Left renal pelvis (tissue), 4 donors: ENCODE data around the gene HSPA8. TPM values are rescaled to one million over a fixed set of nuclear protein-coding genes. Genes with fewer than 3 reads are reported as not detected.
A peak's percentile ranks its signal among the peaks of the same experiment; 100 is the strongest.
"Not testable (repeated sequence)": the region's sequence is repeated elsewhere in the genome, so short reads cannot be mapped to it uniquely, and the experiment has no call there.

Source experiments
- DNase-seq, 4 donors: peaks; one replicate each; pipeline ENCODE4 v3.0.0-alpha.2; 2013; ENCODE audit warnings: low read depth in 4 of 4, low spot score in 3 of 4
- polyA plus RNA-seq, 4 donors: library from polyadenylated mRNA; unstranded; fragments of 120-200 nt; gene quantifications; one replicate each; pipeline ENCODE4 v1.2.1, GENCODE V29; 2013; ENCODE audit not compliant: insufficient read length in 4 of 4

The HSPA8 gene
- polyA plus RNA-seq: 1,000 to 10,000 TPM in 3 of 4 donors, 100 to 1,000 TPM in 1; 843 to 1,456 (median 1,313) TPM

DNA sequence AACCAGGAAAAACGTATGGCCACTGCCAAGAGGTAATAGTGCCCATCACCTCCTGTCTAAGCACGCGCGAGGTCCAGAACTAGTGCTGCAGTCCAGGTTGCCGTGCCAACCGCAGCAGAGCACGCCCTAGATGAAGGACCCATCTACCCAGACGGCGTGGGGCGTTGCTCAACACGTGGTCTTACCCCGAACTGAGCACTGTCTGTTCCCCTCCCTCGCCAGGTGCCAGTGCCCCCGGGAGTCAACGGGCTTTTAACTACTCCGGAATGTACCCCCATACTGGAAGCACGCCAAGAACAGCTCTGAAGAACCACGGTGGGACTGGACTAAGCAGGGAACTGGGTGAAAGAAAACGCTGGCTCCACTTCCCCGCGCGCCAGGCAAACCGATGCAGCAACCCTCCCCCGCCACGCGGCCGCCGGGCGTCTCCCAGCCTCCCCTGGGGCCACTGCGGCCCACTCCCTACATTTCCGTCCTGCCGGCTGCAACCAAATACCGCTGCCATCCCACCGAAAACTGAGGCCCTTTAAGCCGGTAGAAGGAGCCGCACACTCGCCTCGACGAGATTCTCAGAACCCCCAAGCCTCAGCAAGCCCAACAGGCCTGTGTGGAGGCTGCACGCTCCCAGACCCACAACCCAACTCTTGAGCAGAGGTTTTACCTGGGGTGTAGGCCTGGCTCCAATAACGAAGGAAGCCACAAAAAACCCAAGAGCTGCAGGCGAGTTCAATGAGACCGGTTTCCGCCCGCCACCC is at the start of gene HSPA8:
TSS of gene HSPA8 (minus strand) at position 734 of the 755 bp plus-strand sequence. CDS start 812 bp downstream, outside the sequence.
- DNase-seq: no peak

DNA sequence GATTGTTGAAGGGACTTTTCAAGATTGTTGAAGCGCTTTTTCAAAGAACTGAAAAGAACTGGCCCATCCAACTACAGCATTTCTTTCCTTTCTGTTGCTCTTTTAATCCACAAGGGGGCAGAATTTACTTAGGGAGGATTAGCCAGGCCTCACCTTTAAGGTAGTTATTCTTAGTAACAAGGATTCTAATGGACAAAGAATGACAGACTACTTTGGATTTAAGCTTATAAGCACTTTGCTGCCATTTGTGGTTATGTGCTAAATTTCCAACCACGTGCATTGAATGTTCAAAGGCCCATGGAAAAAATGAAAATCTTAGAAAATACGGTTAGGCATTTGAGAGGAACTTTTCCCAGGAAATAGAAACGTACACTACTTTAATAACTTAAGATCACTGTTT is 49.5 kb upstream of the HSPA8 start:
- DNase-seq: peak in 1 of 4 donors; percentile 20

GRCh38 chr11:123110397-123110796 is 48.5 kb upstream of the HSPA8 start:
- no peak for DNase-seq

GRCh38 chr11:123107945-123108495 is 46.1 kb upstream of the HSPA8 start:
- DNase-seq: no peak

- DNase-seq: no peak
Observed at GRCh38 chr11:123104697-123105096, 42.8 kb upstream of the HSPA8 start.

DNA sequence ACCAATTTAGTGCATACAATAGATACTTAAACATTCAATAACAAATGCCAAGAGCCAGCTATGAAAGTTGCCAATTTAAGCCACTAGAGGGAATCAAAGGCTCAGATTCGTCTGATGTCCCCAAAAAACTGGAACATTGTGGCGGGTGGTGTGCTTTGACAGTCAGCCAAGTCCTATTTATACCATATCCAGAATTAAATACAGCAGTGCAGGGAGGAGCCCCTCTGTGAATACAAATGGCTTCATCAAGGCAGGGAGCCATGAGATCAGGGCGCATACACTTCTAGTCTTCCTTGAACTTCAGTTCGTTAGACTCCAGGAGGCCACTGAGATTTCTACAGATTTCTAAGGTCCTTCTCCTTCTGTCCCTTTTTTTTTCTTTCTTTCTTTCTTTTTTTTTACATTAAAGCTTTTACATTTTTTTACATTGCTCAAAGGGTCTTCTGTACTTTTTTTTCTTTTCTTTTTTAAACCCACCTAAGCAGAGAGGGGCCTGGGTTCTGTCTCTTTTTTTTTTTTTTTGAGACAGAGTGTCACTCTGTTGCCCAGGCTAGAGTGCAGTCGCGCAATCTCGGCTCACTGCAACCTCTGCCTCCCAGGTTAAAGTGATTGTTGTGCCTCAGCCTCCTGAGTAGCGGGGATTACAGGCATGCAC is 41.5 kb upstream of the HSPA8 start:
- DNase-seq: peak; percentile 57 to 69 (median 58)

DNA sequence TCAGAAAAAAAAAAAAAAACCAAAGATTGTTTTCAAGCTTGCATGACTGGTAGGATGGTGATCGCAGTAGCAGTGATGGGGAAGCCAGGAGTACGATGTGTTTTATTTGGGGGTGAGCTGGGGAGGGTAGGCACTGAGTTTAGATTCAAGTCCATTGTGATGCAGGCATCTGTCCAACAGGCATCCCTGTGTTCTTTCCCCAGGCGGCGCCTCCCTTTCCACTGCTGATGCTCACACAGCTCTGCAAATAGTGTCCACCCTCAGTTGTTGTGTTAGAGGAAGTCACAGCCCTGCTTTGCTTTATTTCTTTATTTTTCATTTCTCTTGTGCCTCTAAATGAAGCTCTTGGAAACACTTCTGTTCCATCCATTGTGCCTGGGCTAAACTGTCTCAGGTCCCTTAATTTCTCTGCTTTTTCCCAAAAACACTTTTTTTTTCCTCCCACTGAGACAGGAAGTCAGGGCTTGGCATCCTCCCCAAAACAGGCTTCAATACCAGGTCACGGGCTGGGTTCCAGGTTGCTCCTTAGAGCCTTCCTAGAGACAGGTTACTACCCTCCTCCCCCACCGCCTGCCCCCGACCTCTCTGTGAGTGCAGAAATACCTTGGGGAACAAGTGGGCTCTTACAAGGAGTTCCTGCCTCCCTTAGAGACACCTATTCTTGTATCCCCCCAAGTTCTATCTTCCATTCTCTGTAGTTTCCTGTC is 38.6 kb upstream of the HSPA8 start:
- DNase-seq: no peak

- DNase-seq: no peak
Observed at GRCh38 chr11:123098990-123099389, 37.1 kb upstream of the HSPA8 start.

DNA sequence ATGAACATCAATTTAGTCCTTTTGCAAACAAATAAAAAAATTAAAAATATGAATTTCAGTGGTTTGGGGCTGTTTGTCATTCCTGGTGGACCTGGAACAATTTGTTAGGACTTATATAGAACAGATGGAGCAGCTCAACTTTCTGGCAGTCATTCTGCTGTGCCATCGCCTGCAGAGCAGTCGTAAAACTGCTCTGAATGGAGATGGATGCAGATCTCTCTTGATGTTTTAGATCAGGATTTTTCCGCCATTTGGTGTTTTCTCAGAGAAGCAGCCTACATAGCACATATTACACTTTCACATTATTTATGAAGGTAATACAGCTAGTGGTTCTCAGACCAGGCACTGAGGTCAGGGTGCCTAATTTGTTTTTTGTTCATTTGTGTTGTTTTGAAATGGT is 31.8 kb upstream of the HSPA8 start:
- no peak for DNase-seq

- DNase-seq: no peak
Observed at GRCh38 chr11:123091506-123091905, 29.6 kb upstream of the HSPA8 start.

DNA sequence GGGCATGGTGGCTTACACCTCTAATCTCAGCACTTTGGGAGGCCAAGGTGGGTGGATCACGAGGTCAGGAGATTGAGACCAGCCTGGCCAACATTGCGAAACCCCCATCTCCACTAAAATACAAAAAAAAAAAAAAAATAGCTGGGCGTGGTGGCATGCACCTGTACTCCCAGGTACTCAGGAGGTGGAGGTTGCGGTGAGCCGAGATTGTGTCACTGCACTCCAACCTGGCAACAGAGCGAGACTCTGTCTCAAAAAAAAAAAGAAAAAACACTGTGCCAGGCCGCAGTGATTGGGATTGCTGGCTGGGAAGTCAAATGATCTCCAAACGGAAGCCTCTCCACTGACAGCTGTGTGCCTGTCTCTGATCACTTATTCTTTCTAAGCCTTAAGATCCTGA is 28.2 kb upstream of the HSPA8 start:
- DNase-seq: not testable (repeated sequence)

- DNase-seq: not testable (repeated sequence)
Observed at GRCh38 chr11:123088896-123089295, 27.0 kb upstream of the HSPA8 start.

- DNase-seq: not testable (repeated sequence)
Observed at GRCh38 chr11:123087657-123088056, 25.7 kb upstream of the HSPA8 start.

- DNase-seq: no peak
Observed at GRCh38 chr11:123086305-123086704, 24.4 kb upstream of the HSPA8 start.

- no peak for DNase-seq
Observed at GRCh38 chr11:123085497-123085896, 23.6 kb upstream of the HSPA8 start.

- DNase-seq: no peak
Observed at GRCh38 chr11:123084454-123084853, 22.5 kb upstream of the HSPA8 start.

- peak in 1 of 4 donors; percentile 31 for DNase-seq
Observed at GRCh38 chr11:123083623-123084029, 21.7 kb upstream of the HSPA8 start.

DNA sequence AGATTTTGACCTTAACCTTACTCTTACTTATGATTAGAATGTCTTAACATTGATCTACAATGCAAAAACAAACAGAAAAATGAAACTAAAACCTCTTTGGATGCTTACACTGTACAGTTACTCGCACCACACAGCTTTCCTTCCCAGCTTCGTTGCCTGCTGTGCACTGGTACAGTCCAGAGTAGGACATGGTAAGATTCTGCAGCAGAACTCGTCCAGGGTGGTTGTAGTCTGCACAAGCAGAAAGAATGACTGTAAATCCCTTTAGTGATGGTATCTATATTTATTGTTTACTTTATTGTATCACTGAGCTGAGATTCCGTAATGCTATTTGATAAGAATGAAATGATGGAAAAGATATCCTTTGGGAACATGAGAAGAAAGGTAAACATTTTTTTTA is 21.0 kb upstream of the HSPA8 start:
- no peak for DNase-seq

GRCh38 chr11:123080015-123080414 is 18.1 kb upstream of the HSPA8 start:
- no peak for DNase-seq

GRCh38 chr11:123076484-123076883 is 14.5 kb upstream of the HSPA8 start:
- no peak for DNase-seq
